OCI-LY3 (cell line): Measurements from ENCODE around the gene NFIA.

ENCODE experiments used
- H2AFZ ChIP-seq: fragments of 200-600, 300-600 bp; shearing (Covaris generic); 2 replicates; pipeline ENCODE4 v1.6.0; 2014; ENCODE audit warnings: antibody characterized with exemption, low read depth, low read length
- H3K27ac ChIP-seq: fragments of 200-600, 300-600 bp; sonication (generic); 2 replicates; pipeline ENCODE4 v1.5.1; 2014; ENCODE audit warnings: mild to moderate bottlenecking, low read length, moderate library complexity, mixed read lengths
- H3K27me3 ChIP-seq: fragments of 200-600, 300-600 bp; sonication (generic); 2 replicates; pipeline ENCODE4 v1.6.1; 2014; ENCODE audit warnings: low read depth, low read length, mixed read lengths
- H3K36me3 ChIP-seq: fragments of 200-600, 300-600 bp; sonication (generic); replicated peaks from 2 replicates; pipeline ENCODE3; 2014; ENCODE audit warnings: low read depth, low read length, mixed read lengths
- H3K4me1 ChIP-seq: fragments of 300-600, 200-600 bp; sonication (generic); 2 replicates; pipeline ENCODE4 v1.6.1; 2014; ENCODE audit warnings: low read length, mixed read lengths
- H3K4me2 ChIP-seq: fragments of 200-600, 300-600 bp; sonication (generic); 2 replicates; pipeline ENCODE4 v1.6.1; 2014; ENCODE audit warnings: low read length, mixed read lengths
- H3K4me3 ChIP-seq: fragments of 300-600, 200-600 bp; sonication (generic); 2 replicates; pipeline ENCODE4 v1.5.1; 2014; ENCODE audit warnings: antibody characterized with exemption, mild to moderate bottlenecking, low read length, moderate library complexity
- H3K79me2 ChIP-seq: fragments of 300-600, 200-600 bp; shearing (Covaris generic); 2 replicates; pipeline ENCODE4 v1.6.1; 2014; ENCODE audit warnings: mild to moderate bottlenecking, low read length, mixed read lengths
- H3K9ac ChIP-seq: fragments of 300-600, 200-600 bp; shearing (Covaris generic); 2 replicates; pipeline ENCODE4 v1.6.0; 2014; ENCODE audit warnings: mild to moderate bottlenecking, low read length, moderate library complexity
- H3K9me3 ChIP-seq: fragments of 200-600, 300-600 bp; shearing (Covaris generic); 2 replicates; pipeline ENCODE4 v1.6.1; 2014; ENCODE audit warnings: low read length, mixed read lengths; ENCODE audit not compliant: insufficient read depth
- H4K20me1 ChIP-seq: fragments of 200-600, 300-600 bp; sonication (generic); 2 replicates; pipeline ENCODE4 v1.6.1; 2016; ENCODE audit warnings: low read length, mixed read lengths; ENCODE audit not compliant: insufficient read depth
- EZH2phosphoT487 ChIP-seq: fragments of 200-600 bp; shearing (Covaris generic); IDR thresholded peaks from 2 replicates; pipeline ENCODE4 v1.6.1; 2018; ENCODE audit warnings: antibody characterized with exemption, mixed run types, low read depth
- TF ChIP-seq, protein P1 (sequence below): fragments of 200-600, 300-600 bp; sonication (generic); IDR thresholded peaks from 2 replicates; pipeline ENCODE4 v1.5.1; 2014; ENCODE audit warnings: antibody characterized with exemption, low read length, low read depth

Gene NFIA

DNA sequence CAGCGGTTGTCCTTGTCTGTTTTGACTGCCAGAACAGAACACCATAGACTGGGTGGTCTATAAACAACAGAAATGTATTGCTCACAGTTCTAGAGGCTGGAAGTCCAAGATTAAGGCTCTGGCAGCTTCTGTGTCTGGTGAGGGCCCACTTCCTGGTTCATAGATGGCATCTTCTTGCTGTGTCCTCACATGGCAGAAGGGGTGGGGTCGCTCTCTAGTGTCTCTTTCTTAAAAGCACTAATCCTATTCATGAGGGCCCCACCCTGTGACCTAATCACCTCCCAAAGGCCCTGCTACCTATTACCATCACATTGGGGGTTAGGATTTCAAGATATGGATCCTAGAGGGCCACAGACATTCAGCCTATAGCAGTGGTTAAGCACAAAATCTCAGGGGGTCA lies 304.4 kb downstream of the NFIA start:
- Histone ChIP-seq H3K4me3 (no peak overlapping the region), H4K20me1 (no peaks in the 10 kb centered on the region), H3K4me2 (no peak overlapping the region), H3K27ac (no peak overlapping the region), H3K36me3 (no peaks in the 10 kb centered on the region), H2AFZ (no peak overlapping the region), H3K9ac (no peak overlapping the region), H3K4me1 (peaks cover 9% of the 10 kb centered on the region), H3K9me3 (no peaks in the 10 kb centered on the region), H3K27me3 (peaks cover 53% of the 10 kb centered on the region), H3K79me2 (no peaks in the 10 kb centered on the region)
- TF ChIP-seq EZH2phosphoT487, result no peak

DNA sequence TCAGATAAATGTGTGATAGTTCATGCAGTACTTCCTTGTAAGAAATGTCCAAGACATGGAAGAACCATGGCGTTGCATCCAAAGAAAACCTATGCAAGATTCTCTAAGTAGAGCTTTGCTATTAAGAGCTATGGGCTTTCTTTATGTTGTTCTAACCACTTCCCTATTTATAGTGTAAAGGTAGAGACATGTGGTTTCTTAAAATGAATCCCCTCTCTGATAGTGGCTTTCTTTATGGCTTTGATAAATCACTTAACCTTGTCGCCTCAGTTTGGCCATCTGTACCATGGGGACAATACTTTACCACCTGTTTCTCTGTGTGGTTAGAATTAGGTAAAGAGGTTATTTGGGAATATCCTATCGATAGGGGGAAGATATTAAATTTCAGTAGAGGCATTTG lies 305.5 kb downstream of the NFIA start:
- TF ChIP-seq EZH2phosphoT487, result no peak
- TF ChIP-seq, protein P1, sequence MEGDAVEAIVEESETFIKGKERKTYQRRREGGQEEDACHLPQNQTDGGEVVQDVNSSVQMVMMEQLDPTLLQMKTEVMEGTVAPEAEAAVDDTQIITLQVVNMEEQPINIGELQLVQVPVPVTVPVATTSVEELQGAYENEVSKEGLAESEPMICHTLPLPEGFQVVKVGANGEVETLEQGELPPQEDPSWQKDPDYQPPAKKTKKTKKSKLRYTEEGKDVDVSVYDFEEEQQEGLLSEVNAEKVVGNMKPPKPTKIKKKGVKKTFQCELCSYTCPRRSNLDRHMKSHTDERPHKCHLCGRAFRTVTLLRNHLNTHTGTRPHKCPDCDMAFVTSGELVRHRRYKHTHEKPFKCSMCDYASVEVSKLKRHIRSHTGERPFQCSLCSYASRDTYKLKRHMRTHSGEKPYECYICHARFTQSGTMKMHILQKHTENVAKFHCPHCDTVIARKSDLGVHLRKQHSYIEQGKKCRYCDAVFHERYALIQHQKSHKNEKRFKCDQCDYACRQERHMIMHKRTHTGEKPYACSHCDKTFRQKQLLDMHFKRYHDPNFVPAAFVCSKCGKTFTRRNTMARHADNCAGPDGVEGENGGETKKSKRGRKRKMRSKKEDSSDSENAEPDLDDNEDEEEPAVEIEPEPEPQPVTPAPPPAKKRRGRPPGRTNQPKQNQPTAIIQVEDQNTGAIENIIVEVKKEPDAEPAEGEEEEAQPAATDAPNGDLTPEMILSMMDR, result no peak
- no peaks in the 10 kb centered on the region for H3K79me2 ChIP-seq
- no peak overlapping the region for H3K4me3 ChIP-seq
- H3K9me3 ChIP-seq, result no peaks in the 10 kb centered on the region
- no peak overlapping the region for H3K9ac ChIP-seq
- H3K27ac ChIP-seq, result no peak overlapping the region
- H3K27me3 ChIP-seq, result peaks cover 56% of the 10 kb centered on the region
- H3K36me3 ChIP-seq, result no peaks in the 10 kb centered on the region
- H3K4me2 ChIP-seq, result no peak overlapping the region
- peaks cover 9% of the 10 kb centered on the region for H3K4me1 ChIP-seq
- no peak overlapping the region for H2AFZ ChIP-seq
- no peaks in the 10 kb centered on the region for H4K20me1 ChIP-seq

DNA sequence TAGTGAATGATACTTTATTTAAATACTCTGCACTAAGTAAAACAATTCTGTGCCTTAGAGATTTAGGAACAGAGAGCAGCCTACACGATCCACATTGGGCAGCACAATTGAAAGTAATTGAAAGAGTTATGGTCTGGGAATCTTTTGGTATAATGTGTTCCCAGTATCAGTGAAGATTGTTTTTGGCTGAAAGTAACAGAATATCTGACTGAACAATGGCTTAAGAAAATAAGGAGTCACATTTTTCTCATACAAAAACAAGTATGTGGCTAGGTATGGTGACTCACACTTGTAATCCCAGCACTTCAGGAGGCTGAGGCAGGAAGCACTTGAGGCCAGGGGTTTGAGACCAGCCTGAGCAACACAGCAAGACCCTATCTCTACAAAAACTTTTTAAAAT lies 306.2 kb downstream of the NFIA start:
- H3K9ac ChIP-seq, result no peak overlapping the region
- no peaks in the 10 kb centered on the region for H3K9me3 ChIP-seq
- no peak overlapping the region for H2AFZ ChIP-seq
- H3K4me3 ChIP-seq, result no peak overlapping the region
- no peaks in the 10 kb centered on the region for H3K36me3 ChIP-seq
- no peaks in the 10 kb centered on the region for H4K20me1 ChIP-seq
- H3K79me2 ChIP-seq, result no peaks in the 10 kb centered on the region
- TF ChIP-seq, protein P1, result no peak
- TF ChIP-seq EZH2phosphoT487, result no peak
- H3K4me2 ChIP-seq, result no peak overlapping the region
- peaks cover 56% of the 10 kb centered on the region for H3K27me3 ChIP-seq
- peaks cover 9% of the 10 kb centered on the region for H3K4me1 ChIP-seq
- no peak overlapping the region for H3K27ac ChIP-seq

DNA sequence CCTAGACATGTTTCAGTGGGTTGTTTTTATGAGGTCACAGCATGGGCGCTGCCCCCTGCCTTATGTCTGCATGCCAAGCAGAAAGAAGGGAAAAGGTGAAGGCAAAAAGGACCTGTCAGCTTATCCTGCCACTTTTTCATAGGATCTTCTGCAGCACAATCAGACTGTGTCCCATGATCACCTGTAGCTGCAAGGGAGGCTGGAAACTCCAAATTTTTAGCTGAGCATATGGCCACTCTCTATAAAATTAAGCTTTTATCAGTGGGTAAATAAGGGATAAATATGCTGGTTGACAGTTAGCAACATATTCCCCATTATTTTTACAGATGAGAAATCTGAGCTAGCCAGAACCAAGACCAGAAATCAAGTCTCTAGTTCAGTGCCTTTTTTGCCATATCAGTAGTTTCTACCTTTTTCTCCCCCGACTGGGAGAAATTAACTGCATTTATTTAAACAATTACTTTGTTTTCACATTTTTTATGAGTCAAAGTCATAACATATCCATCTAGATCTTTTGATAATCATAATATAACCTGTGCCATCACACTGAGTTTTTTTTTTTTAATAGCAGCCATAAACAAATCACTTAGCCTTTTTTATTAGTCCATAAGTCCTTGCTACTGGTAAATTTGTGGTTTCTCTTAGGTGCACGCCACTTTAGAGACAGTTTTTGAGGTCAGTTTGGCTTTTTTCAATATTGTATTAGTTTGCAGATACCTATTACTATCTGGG lies 307.0 kb downstream of the NFIA start:
- Histone ChIP-seq H3K4me3 (no peak overlapping the region), H3K4me2 (no peak overlapping the region), H3K27me3 (peaks cover 51% of the 10 kb centered on the region), H3K9me3 (no peaks in the 10 kb centered on the region), H3K79me2 (no peaks in the 10 kb centered on the region), H2AFZ (no peak overlapping the region), H3K9ac (no peak overlapping the region), H3K36me3 (no peaks in the 10 kb centered on the region), H3K27ac (no peak overlapping the region), H3K4me1 (peaks cover 9% of the 10 kb centered on the region), H4K20me1 (no peaks in the 10 kb centered on the region)
- no peak for TF ChIP-seq EZH2phosphoT487
- TF ChIP-seq, protein P1, result no peak
